ENCODE results near the gene TXNRD1.
"Not testable (repeated sequence)": the region's sequence is repeated elsewhere in the genome, so short reads cannot be mapped to it uniquely, and the experiment has no call there.

TXNRD1 gene

GRCh38 chr12:104376650-104377513 is 161.3 kb downstream of the TXNRD1 start:
- no peak for DNase-seq

- no peak for DNase-seq
These were observed 161.9 kb downstream of the TXNRD1 start for GRCh38 chr12:104377514-104377812.

- no peak for DNase-seq
These were observed 162.8 kb downstream of the TXNRD1 start for GRCh38 chr12:104378427-104378826.

- no peak for DNase-seq
These were observed 165.8 kb downstream of the TXNRD1 start for GRCh38 chr12:104381341-104381730.

- DNase-seq, result peak; percentile 93
These were observed 166.3 kb downstream of the TXNRD1 start for GRCh38 chr12:104381731-104382480.

- DNase-seq, result no peak
These were observed 168.7 kb downstream of the TXNRD1 start for GRCh38 chr12:104384141-104384880.

GRCh38 chr12:104385510-104385909 is 169.9 kb downstream of the TXNRD1 start:
- no peak for DNase-seq

GRCh38 chr12:104386461-104386860 is 170.9 kb downstream of the TXNRD1 start:
- no peak for DNase-seq

GRCh38 chr12:104387190-104387589 is 171.6 kb downstream of the TXNRD1 start:
- DNase-seq, result no peak

GRCh38 chr12:104394086-104394485 is 178.5 kb downstream of the TXNRD1 start:
- DNase-seq, result not testable (repeated sequence)
